K562 (cell line): ENCODE results near the gene NXN. TPM values are rescaled to one million over a fixed set of nuclear protein-coding genes. Genes with fewer than 3 reads are reported as not detected.

Source experiments
- ATAC-seq: fragments of 200-7000 bp; cut with Tn5 transposase; 3 replicates; pipeline ENCODE4 v1.9.1; 2020; ENCODE audit warnings: moderate library complexity
- BruUV-seq: library from RNA; stranded (reverse); fragments of 400-500 nt; replicated peaks from 2 replicates; lab custom pipeline; 2021; lab: Mats Ljungman, UMichigan
- CTCF ChIA-PET: fragments of 300-600 bp; formaldehyde crosslinking; extraction: SDS; loops from one replicate; lab custom pipeline; 2021; ENCODE audit warnings: low intra/inter-chr PET ratio; lab: Yijun Ruan, JAX
- POLR2A ChIA-PET: fragments of 300-600, 350-650 bp; sonication (Branson Sonifier 250); formaldehyde crosslinking; extraction: SDS; loops from one replicate; lab custom pipeline; 2021; ENCODE audit warnings: antibody characterized with exemption, inconsistent platforms; lab: Yijun Ruan, JAX
- DNase-seq, 4 experiments: peaks; one replicate each; pipeline versions ENCODE4 v3.0.0 to v3.0.0-alpha.2; 2011 to 2018; ENCODE audit warnings: low spot score in 3 of 4, mixed read lengths in 3 of 4; ENCODE audit errors: extremely low read depth in 1 of 4
- FAIRE-seq: peaks from 2 replicates; lab custom pipeline; 2011; peaks lifted over from hg19 to GRCh38; lab: Jason Lieb, UNC
- H2AFZ ChIP-seq: 2 replicates; pipeline ENCODE4 v1.6.0; 2011; ENCODE audit warnings: low read depth, low read length, control low read depth, inconsistent platforms
- H3K27ac ChIP-seq: fragments of 200-600 bp; 3 replicates; pipeline ENCODE4 v1.8.0; 2011; ENCODE audit warnings: low read depth, mild to moderate bottlenecking, control low read depth, inconsistent platforms, low read length, moderate library complexity, mixed read lengths; ENCODE audit errors: extremely low read depth
- H3K27me3 ChIP-seq, 2 experiments: fragments of 300-600 bp in 1 of 2; 2 replicates in 1 of 2; 3 replicates in 1 of 2; pipeline versions ENCODE4 v1.6.0 to v1.8.0; 2011; ENCODE audit warnings: inconsistent platforms in 2 of 2, low read length in 2 of 2, mild to moderate bottlenecking in 1 of 2, mixed read lengths in 1 of 2, moderate library complexity in 1 of 2; ENCODE audit not compliant: control insufficient read depth in 2 of 2, insufficient read depth in 2 of 2
- H3K36me3 ChIP-seq: fragments of 300-600 bp; 3 replicates; pipeline ENCODE4 v1.8.0; 2011; ENCODE audit warnings: mild to moderate bottlenecking, low read length, inconsistent platforms; ENCODE audit not compliant: control insufficient read depth, insufficient read depth
- H3K4me1 ChIP-seq, 2 experiments: fragments of 200-600 bp in 1 of 2; replicated peaks in 1 of 2; 2 replicates in 1 of 2; 3 replicates in 1 of 2; pipeline versions ENCODE4 v1.5.1 to v1.8.0; 2011; ENCODE audit warnings: inconsistent platforms in 2 of 2, low read length in 2 of 2, mild to moderate bottlenecking in 1 of 2, mixed read lengths in 1 of 2, moderate library complexity in 1 of 2; ENCODE audit not compliant: control insufficient read depth in 2 of 2, insufficient read depth in 2 of 2
- H3K4me2 ChIP-seq: 2 replicates; pipeline ENCODE4 v1.6.1; 2011; ENCODE audit warnings: low read length, control low read depth, inconsistent platforms, mixed read lengths; ENCODE audit not compliant: insufficient read depth
- H3K4me3 ChIP-seq: fragments of 200-600 bp; sonication (generic), shearing (Covaris generic); 2 replicates; pipeline ENCODE4 v1.5.1; 2016; ENCODE audit warnings: control low read depth, inconsistent platforms
- H3K79me2 ChIP-seq: fragments of 200-600 bp; 3 replicates; pipeline ENCODE4 v1.8.0; 2011; ENCODE audit warnings: low read length, inconsistent platforms; ENCODE audit not compliant: control insufficient read depth, insufficient read depth
- H3K9ac ChIP-seq, 2 experiments: 2 replicates each; pipeline versions ENCODE4 v1.6.0 to v1.6.1; 2011; ENCODE audit warnings: low read depth in 2 of 2, low read length in 2 of 2, control low read depth in 1 of 2, inconsistent platforms in 1 of 2, mild to moderate bottlenecking in 1 of 2, mixed read lengths in 1 of 2; ENCODE audit not compliant: insufficient read depth in 1 of 2
- H3K9me1 ChIP-seq: one replicate; pipeline ENCODE4 v1.6.0; 2011; ENCODE audit warnings: inconsistent platforms, mild to moderate bottlenecking, low read length, moderate library complexity; ENCODE audit not compliant: control insufficient read depth, insufficient read depth
- H3K9me3 ChIP-seq: replicated peaks from 2 replicates; pipeline ENCODE4 v1.5.1; 2011; ENCODE audit warnings: low read depth, low read length, inconsistent platforms; ENCODE audit not compliant: control insufficient read depth, insufficient read depth
- H4K20me1 ChIP-seq: replicated peaks from 2 replicates; pipeline ENCODE4 v1.6.1; 2011; ENCODE audit warnings: low read length, inconsistent platforms, mixed read lengths; ENCODE audit not compliant: control insufficient read depth, insufficient read depth
- ELF1 ChIP-seq: fragments of 200-800 bp; sonication (Bioruptor generic); IDR thresholded peaks from 2 replicates; pipeline ENCODE4 v1.6.1; 2016; ENCODE audit warnings: missing genetic modification characterization, missing compliant biosample characterization
- PHF8 ChIP-seq: fragments of 200-600 bp; sonication (generic); IDR thresholded peaks from 2 replicates; pipeline ENCODE4 v1.6.1; 2012; ENCODE audit warnings: mixed run types, mild to moderate bottlenecking, inconsistent platforms, low read length, moderate library complexity, borderline replicate concordance
- ZNF407 ChIP-seq: fragments of 450-650 bp; IDR thresholded peaks from 2 replicates; pipeline ENCODE4 v1.6.1; 2016; ENCODE audit warnings: low read depth
- ZNF586 ChIP-seq: fragments of 450-650 bp; formaldehyde crosslinking; conservative IDR thresholded peaks from 2 replicates; pipeline ENCODE4 v1.4.0; 2020; ENCODE audit warnings: mild to moderate bottlenecking, moderate library complexity
- ZNF79 ChIP-seq: fragments of 250-450 bp; sonication (Bioruptor Pico); IDR thresholded peaks from 2 replicates; pipeline ENCODE4 v1.4.0; 2020; ENCODE audit warnings: low read depth, mild to moderate bottlenecking, moderate library complexity
- WGBS: fragments of 100-300 bp; shearing (Covaris generic); methylation state at CpG from one replicate; pipeline ENCODE4 v1.1.6; 2016; ENCODE audit warnings: low coverage, mixed read lengths; ENCODE audit not compliant: insufficient coverage; ENCODE audit errors: missing lambda C conversion rate; 5-methylcytosine and 5-hydroxymethylcytosine counted together
- in situ Hi-C: fragments of 300-500 bp; cut with MboI; formaldehyde crosslinking; loops from 4 replicates; pipeline ENCODE4 v1.15.0; 2018; ENCODE audit warnings: inconsistent platforms, mixed read lengths
- intact Hi-C: fragments of 100-400 bp; cut with micrococcal nuclease; formaldehyde crosslinking; loops from 2 replicates; pipeline ENCODE4 v1.14.2; 2022
- polyA plus RNA-seq, 8 experiments: library from polyadenylated mRNA; depleted of rRNA in 4 of 8; stranded (reverse) in 5 of 8; unstranded in 3 of 8; fragments of >200 nt; fragmentation: Nextera tagmentation in 2 of 8; fragmentation: Illumina TruSeq in 1 of 8; extraction: Ambion mirVana in 2 of 8; extraction: Trizol in 1 of 8; gene quantifications; 2 replicates each; pipeline versions ENCODE4 v1.2.1 to v1.2.3, GENCODE V29; 2011 to 2014; ENCODE audit warnings: inconsistent platforms in 1 of 8, missing spikeins in 1 of 8
- total RNA-seq, 7 experiments: library from RNA; depleted of rRNA in 6 of 7; stranded (reverse); fragments of >200 nt in 6 of 7; fragmentation: Illumina TruSeq in 2 of 7; extraction: Trizol in 2 of 7; gene quantifications; 2 replicates each; pipeline versions ENCODE4 v1.2.1 to v1.2.3, GENCODE V29; 2011 to 2021; ENCODE audit warnings: low replicate concordance in 1 of 7
- TF ChIP-seq, protein P1 (sequence below): fragments of 450-650 bp; IDR thresholded peaks from 2 replicates; pipeline ENCODE4 v1.6.1; 2018; ENCODE audit not compliant: partially characterized antibody

NXN gene
- total and polyA plus RNA-seq, 9 of the 15 experiments (the other 6 are each of a cell fraction or from before 2014, with no cell fraction given) = 0.08 to 0.39 (median 0.29) TPM; not detected in 5

DNA sequence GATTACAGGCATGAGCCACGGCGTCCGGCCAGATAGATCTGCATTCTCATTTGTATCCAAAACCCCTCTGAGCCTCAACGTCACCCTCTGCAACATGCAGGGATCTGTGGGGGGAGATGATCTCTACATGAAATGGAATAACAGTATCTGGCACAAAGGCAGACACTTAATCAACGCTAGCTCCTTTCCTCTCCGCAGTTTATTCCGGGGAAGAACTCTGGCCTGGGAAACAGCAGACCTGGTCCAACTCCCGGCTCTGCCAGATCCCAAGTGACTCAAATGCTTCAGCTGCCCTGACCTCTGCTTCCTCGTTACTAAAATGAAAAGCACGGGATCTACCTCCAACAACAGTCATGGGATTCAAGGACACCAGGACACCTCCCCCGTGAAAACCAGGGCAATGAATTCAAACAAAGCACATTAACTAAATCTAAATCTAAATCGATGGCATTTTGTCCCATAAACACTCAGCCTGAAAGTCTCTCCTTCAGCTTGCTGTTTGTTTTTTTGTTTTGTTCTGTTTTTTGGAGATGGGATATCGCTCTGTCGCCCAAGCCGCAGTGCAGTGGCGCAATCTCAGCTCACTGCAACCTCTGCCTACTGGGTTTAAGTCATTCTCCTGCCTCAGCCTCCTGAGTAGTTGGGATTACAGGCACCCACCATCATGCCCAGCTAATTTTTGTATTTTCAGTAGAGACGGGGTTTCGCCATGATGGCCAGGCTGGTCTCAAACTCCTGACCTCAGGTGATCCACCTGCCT lies 78.2 kb downstream of the NXN start (continued):
- TF ChIP-seq, protein P1, sequence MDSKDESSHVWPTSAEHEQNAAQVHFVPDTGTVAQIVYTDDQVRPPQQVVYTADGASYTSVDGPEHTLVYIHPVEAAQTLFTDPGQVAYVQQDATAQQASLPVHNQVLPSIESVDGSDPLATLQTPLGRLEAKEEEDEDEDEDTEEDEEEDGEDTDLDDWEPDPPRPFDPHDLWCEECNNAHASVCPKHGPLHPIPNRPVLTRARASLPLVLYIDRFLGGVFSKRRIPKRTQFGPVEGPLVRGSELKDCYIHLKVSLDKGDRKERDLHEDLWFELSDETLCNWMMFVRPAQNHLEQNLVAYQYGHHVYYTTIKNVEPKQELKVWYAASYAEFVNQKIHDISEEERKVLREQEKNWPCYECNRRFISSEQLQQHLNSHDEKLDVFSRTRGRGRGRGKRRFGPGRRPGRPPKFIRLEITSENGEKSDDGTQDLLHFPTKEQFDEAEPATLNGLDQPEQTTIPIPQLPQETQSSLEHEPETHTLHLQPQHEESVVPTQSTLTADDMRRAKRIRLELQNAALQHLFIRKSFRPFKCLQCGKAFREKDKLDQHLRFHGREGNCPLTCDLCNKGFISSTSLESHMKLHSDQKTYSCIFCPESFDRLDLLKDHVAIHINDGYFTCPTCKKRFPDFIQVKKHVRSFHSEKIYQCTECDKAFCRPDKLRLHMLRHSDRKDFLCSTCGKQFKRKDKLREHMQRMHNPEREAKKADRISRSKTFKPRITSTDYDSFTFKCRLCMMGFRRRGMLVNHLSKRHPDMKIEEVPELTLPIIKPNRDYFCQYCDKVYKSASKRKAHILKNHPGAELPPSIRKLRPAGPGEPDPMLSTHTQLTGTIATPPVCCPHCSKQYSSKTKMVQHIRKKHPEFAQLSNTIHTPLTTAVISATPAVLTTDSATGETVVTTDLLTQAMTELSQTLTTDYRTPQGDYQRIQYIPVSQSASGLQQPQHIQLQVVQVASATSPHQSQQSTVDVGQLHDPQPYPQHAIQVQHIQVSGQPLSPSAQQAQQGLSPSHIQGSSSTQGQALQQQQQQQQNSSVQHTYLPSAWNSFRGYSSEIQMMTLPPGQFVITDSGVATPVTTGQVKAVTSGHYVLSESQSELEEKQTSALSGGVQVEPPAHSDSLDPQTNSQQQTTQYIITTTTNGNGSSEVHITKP = no peak

GRCh38 chr17:900336-900934 lies 79.1 kb downstream of the NXN start:
- intact Hi-C loops (no loop called here), in situ Hi-C loops (no loop called here)
- H3K9me1 ChIP-seq = no peaks in the 10 kb centered on the region
- no peaks in the 10 kb centered on the region for H3K4me1 ChIP-seq
- no peaks in the 10 kb centered on the region for H4K20me1 ChIP-seq
- H3K79me2 ChIP-seq = no peaks in the 10 kb centered on the region
- ChIA-PET POLR2A (interaction anchor here (0.5 kb wide), 1 partner anchor 10 kb away, joined by 3 read pairs; no protein-coding TSS in a partner anchor), CTCF (no interaction called here)
- H3K9me3 ChIP-seq = no peaks in the 10 kb centered on the region
- H2AFZ ChIP-seq = no peak overlapping the region
- no peak overlapping the region for H3K27ac ChIP-seq
- no peak overlapping the region for H3K4me3 ChIP-seq
- no peak overlapping the region for H3K4me2 ChIP-seq
- 2% methylated on average over 5 of the region's 5 CpGs for WGBS
- peaks cover 14 to 57% of the 10 kb centered on the region in 2 experiments for H3K27me3 ChIP-seq
- no peaks in the 10 kb centered on the region for H3K36me3 ChIP-seq
- no TSS peak for BruUV-seq
- DNase-seq (no peak), ATAC-seq (no peak), FAIRE-seq (no peak)
- no peak overlapping the region for H3K9ac ChIP-seq
- TF ChIP-seq ZNF586 (CRISPR knock-in tag) (no peak), PHF8 (no peak), ZNF407 (no peak), ZNF79 (CRISPR knock-in tag) (no peak), ELF1 (tag) (no peak)
